ENCODE data around the gene RCC1. TPM values are rescaled to one million over a fixed set of nuclear protein-coding genes. Genes with fewer than 3 reads are reported as not detected.

RCC1 gene
- total and polyA plus RNA-seq, 4 donors: 2.2 to 21.8 (median 18.5) TPM

DNA sequence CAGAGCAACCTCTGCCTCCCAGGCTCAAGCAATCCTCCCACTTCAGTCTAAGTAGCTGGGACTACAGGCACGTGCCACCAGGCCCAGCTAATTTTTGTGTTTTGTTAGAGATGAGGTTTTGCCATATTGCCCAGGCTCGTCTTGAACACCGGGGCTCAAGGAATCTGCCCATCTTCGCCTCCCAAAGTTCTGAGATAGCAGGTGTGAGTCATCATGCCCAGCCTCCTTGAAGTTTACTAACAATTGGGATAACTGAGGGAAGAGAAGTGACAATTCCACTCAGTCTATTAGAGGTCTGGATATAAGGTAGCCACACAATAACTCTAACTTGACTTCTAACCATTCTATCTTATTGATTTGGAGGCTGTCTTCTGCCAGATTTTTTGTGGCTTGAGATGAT lies 6.3 kb upstream of the RCC1 start:
- Histone ChIP-seq H3K9ac (ENCODE audit: low read depth in 1 of 2, low read length in 2 of 2) (no peak overlapping the region), H3K27me3 (ENCODE audit: control insufficient read depth in 4 of 4, insufficient read depth in 4 of 4, low read length in 3 of 4) (no peaks in the 10 kb centered on the region), H3K4me1 (ENCODE audit: control insufficient read depth in 4 of 4, insufficient read depth in 4 of 4, low read length in 3 of 4) (no peaks in the 10 kb centered on the region), H3K4me3 (ENCODE audit: low read depth in 1 of 3, low read length in 3 of 3) (no peak overlapping the region), H3K27ac (ENCODE audit: low read depth in 1 of 2, low read length in 2 of 2) (no peak overlapping the region), H3K36me3 (ENCODE audit: control insufficient read depth in 4 of 4, insufficient read depth in 3 of 4, low read depth in 1 of 4, low read length in 3 of 4) (peaks cover 4 to 18% (median 13%) of the 10 kb centered on the region in 4 donors), H3K9me3 (ENCODE audit: control insufficient read depth in 4 of 4, low read length in 3 of 4) (no peaks in the 10 kb centered on the region)
- 95% methylated on average over 4 of the region's 4 CpGs for WGBS
- TF ChIP-seq, protein P1, sequence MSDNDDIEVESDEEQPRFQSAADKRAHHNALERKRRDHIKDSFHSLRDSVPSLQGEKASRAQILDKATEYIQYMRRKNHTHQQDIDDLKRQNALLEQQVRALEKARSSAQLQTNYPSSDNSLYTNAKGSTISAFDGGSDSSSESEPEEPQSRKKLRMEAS (IDR thresholded peaks at IDR 0.05): no peak
- TF ChIP-seq RXRA (IDR thresholded peaks at IDR 0.05): no peak
- TF ChIP-seq, protein P2, sequence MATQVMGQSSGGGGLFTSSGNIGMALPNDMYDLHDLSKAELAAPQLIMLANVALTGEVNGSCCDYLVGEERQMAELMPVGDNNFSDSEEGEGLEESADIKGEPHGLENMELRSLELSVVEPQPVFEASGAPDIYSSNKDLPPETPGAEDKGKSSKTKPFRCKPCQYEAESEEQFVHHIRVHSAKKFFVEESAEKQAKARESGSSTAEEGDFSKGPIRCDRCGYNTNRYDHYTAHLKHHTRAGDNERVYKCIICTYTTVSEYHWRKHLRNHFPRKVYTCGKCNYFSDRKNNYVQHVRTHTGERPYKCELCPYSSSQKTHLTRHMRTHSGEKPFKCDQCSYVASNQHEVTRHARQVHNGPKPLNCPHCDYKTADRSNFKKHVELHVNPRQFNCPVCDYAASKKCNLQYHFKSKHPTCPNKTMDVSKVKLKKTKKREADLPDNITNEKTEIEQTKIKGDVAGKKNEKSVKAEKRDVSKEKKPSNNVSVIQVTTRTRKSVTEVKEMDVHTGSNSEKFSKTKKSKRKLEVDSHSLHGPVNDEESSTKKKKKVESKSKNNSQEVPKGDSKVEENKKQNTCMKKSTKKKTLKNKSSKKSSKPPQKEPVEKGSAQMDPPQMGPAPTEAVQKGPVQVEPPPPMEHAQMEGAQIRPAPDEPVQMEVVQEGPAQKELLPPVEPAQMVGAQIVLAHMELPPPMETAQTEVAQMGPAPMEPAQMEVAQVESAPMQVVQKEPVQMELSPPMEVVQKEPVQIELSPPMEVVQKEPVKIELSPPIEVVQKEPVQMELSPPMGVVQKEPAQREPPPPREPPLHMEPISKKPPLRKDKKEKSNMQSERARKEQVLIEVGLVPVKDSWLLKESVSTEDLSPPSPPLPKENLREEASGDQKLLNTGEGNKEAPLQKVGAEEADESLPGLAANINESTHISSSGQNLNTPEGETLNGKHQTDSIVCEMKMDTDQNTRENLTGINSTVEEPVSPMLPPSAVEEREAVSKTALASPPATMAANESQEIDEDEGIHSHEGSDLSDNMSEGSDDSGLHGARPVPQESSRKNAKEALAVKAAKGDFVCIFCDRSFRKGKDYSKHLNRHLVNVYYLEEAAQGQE (IDR thresholded peaks at IDR 0.05): no peak
- no peak for TF ChIP-seq TAF1 (conservative IDR thresholded peaks at IDR 0.05)
- TF ChIP-seq SP1 (IDR thresholded peaks at IDR 0.05): no peak
- TF ChIP-seq EGR1 (IDR thresholded peaks at IDR 0.05; ENCODE audit: low read depth in 2 of 2): no peak
- TF ChIP-seq NR2F2 (IDR thresholded peaks at IDR 0.05): no peak
- TF ChIP-seq GABPA (IDR thresholded peaks at IDR 0.05 in 1 of 2, conservative IDR thresholded peaks at IDR 0.05 in 1 of 2): no peak
- no peak for TF ChIP-seq JUND (IDR thresholded peaks at IDR 0.05)
- TF ChIP-seq, protein P3, sequence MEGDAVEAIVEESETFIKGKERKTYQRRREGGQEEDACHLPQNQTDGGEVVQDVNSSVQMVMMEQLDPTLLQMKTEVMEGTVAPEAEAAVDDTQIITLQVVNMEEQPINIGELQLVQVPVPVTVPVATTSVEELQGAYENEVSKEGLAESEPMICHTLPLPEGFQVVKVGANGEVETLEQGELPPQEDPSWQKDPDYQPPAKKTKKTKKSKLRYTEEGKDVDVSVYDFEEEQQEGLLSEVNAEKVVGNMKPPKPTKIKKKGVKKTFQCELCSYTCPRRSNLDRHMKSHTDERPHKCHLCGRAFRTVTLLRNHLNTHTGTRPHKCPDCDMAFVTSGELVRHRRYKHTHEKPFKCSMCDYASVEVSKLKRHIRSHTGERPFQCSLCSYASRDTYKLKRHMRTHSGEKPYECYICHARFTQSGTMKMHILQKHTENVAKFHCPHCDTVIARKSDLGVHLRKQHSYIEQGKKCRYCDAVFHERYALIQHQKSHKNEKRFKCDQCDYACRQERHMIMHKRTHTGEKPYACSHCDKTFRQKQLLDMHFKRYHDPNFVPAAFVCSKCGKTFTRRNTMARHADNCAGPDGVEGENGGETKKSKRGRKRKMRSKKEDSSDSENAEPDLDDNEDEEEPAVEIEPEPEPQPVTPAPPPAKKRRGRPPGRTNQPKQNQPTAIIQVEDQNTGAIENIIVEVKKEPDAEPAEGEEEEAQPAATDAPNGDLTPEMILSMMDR (IDR thresholded peaks at IDR 0.05; ENCODE audit: low read depth, low read length, missing input control): no peak
- TF ChIP-seq, protein P4, sequence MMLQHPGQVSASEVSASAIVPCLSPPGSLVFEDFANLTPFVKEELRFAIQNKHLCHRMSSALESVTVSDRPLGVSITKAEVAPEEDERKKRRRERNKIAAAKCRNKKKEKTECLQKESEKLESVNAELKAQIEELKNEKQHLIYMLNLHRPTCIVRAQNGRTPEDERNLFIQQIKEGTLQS (IDR thresholded peaks at IDR 0.05): no peak
- no peak for TF ChIP-seq FOXA1 (IDR thresholded peaks at IDR 0.05)
- TF ChIP-seq HNF4G (IDR thresholded peaks at IDR 0.05): no peak
- TF ChIP-seq, protein P5, sequence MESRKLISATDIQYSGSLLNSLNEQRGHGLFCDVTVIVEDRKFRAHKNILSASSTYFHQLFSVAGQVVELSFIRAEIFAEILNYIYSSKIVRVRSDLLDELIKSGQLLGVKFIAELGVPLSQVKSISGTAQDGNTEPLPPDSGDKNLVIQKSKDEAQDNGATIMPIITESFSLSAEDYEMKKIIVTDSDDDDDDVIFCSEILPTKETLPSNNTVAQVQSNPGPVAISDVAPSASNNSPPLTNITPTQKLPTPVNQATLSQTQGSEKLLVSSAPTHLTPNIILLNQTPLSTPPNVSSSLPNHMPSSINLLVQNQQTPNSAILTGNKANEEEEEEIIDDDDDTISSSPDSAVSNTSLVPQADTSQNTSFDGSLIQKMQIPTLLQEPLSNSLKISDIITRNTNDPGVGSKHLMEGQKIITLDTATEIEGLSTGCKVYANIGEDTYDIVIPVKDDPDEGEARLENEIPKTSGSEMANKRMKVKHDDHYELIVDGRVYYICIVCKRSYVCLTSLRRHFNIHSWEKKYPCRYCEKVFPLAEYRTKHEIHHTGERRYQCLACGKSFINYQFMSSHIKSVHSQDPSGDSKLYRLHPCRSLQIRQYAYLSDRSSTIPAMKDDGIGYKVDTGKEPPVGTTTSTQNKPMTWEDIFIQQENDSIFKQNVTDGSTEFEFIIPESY (IDR thresholded peaks at IDR 0.05): no peak
- no peak for TF ChIP-seq HNF4A (conservative IDR thresholded peaks at IDR 0.05)
- DNase-seq (ENCODE audit: low spot score): no peak

DNA sequence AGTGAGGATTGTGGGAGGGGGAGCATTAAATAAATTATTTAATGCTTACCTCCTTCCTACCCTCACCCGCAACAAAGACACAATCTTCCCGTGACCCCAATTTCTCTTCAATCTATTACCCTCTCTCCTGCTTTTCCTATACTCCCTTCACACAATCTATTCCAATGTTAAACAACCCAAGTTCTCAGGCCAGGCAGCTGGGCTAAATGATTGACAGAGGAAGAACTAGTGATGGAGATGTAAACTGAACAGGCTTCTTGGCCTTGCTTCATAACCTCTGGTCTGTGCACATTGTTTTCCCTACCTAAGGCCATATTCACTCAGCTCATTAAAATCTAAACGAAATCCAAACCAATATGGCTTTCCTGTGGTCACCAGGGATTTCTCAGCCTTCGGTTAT lies 3.9 kb upstream of the RCC1 start:
- H3K27ac ChIP-seq (ENCODE audit: low read depth in 1 of 2, low read length in 2 of 2): no peak overlapping the region
- 84% methylated on average over 4 of the region's 4 CpGs for WGBS
- no peak for TF ChIP-seq SP1 (IDR thresholded peaks at IDR 0.05)
- TF ChIP-seq HNF4G (IDR thresholded peaks at IDR 0.05): no peak
- no peak for TF ChIP-seq TAF1 (conservative IDR thresholded peaks at IDR 0.05)
- TF ChIP-seq, protein P1 (IDR thresholded peaks at IDR 0.05): no peak
- TF ChIP-seq, protein P5 (IDR thresholded peaks at IDR 0.05): no peak
- TF ChIP-seq FOXA1 (IDR thresholded peaks at IDR 0.05): no peak
- TF ChIP-seq, protein P4 (IDR thresholded peaks at IDR 0.05): no peak
- TF ChIP-seq, protein P2 (IDR thresholded peaks at IDR 0.05): no peak
- TF ChIP-seq RAD21 (IDR thresholded peaks at IDR 0.05): no peak
- no peak for TF ChIP-seq FOXA2 (IDR thresholded peaks at IDR 0.05)
- TF ChIP-seq EGR1 (IDR thresholded peaks at IDR 0.05; ENCODE audit: low read depth in 2 of 2): no peak

More for the DNA sequence above, 3.9 kb upstream of the RCC1 start:
- Histone ChIP-seq H3K36me3 (ENCODE audit: control insufficient read depth in 4 of 4, insufficient read depth in 3 of 4, low read depth in 1 of 4, low read length in 3 of 4) (peaks cover 1 to 5% (median 3%) of the 10 kb centered on the region in 4 donors), H3K9me3 (ENCODE audit: control insufficient read depth in 4 of 4, low read length in 3 of 4) (no peaks in the 10 kb centered on the region), H3K4me1 (ENCODE audit: control insufficient read depth in 4 of 4, insufficient read depth in 4 of 4, low read length in 3 of 4) (peaks cover 0 to 4% (median 0%) of the 10 kb centered on the region in 4 donors), H3K4me3 (ENCODE audit: low read depth in 1 of 3, low read length in 3 of 3) (no peak overlapping the region), H3K9ac (ENCODE audit: low read depth in 1 of 2, low read length in 2 of 2) (no peak overlapping the region), H3K27me3 (ENCODE audit: control insufficient read depth in 4 of 4, insufficient read depth in 4 of 4, low read length in 3 of 4) (no peaks in the 10 kb centered on the region)
- DNase-seq (ENCODE audit: low spot score): no peak

Data from liver (tissue), 9 donors.